GM19395 (cell line): ENCODE measurements around the gene SPAG17.

Experiments used
- ATAC-seq: cut with Tn5 transposase; IDR thresholded peaks from one replicate; pipeline ENCODE4 v1.9.1; 2021; ENCODE audit warnings: mild to moderate bottlenecking, moderate library complexity; ENCODE audit not compliant: unreplicated experiment

The SPAG17 gene

GRCh38 chr1:118081387-118081786 lies 103.6 kb downstream of the SPAG17 start:
- ATAC-seq = peak; percentile 85

- ATAC-seq = no peak
Observed at GRCh38 chr1:118077331-118078045, 107.5 kb downstream of the SPAG17 start.

- no peak for ATAC-seq
Observed at GRCh38 chr1:118075116-118075515, 109.9 kb downstream of the SPAG17 start.

GRCh38 chr1:118073648-118074435 lies 111.2 kb downstream of the SPAG17 start:
- no peak for ATAC-seq

GRCh38 chr1:118049981-118050380 lies 135.0 kb downstream of the SPAG17 start:
- ATAC-seq = no peak

GRCh38 chr1:118047650-118048224 lies 137.3 kb downstream of the SPAG17 start:
- no peak for ATAC-seq

- no peak for ATAC-seq
Observed at GRCh38 chr1:118047006-118047649, 137.9 kb downstream of the SPAG17 start.

- ATAC-seq = no peak
Observed at GRCh38 chr1:118043624-118044023, 141.4 kb downstream of the SPAG17 start.

GRCh38 chr1:118042501-118042900 lies 142.5 kb downstream of the SPAG17 start:
- ATAC-seq = no peak

- no peak for ATAC-seq
Observed at GRCh38 chr1:118039170-118039569, 145.9 kb downstream of the SPAG17 start.

GRCh38 chr1:118032883-118033282 lies 152.1 kb downstream of the SPAG17 start:
- no peak for ATAC-seq

GRCh38 chr1:118028267-118028666 lies 156.8 kb downstream of the SPAG17 start:
- ATAC-seq = no peak

GRCh38 chr1:118023199-118023598 lies 161.8 kb downstream of the SPAG17 start:
- no peak for ATAC-seq

GRCh38 chr1:118021668-118022067 lies 163.4 kb downstream of the SPAG17 start:
- ATAC-seq = no peak

- no peak for ATAC-seq
Observed at GRCh38 chr1:118018060-118018459, 167.0 kb downstream of the SPAG17 start.

GRCh38 chr1:118013938-118014337 lies 171.1 kb downstream of the SPAG17 start:
- no peak for ATAC-seq

- ATAC-seq = no peak
Observed at GRCh38 chr1:118013336-118013735, 171.7 kb downstream of the SPAG17 start.

- ATAC-seq = no peak
Observed at GRCh38 chr1:118012515-118013124, 172.4 kb downstream of the SPAG17 start.

- no peak for ATAC-seq
Observed at GRCh38 chr1:118008011-118008410, 177.0 kb downstream of the SPAG17 start.

- no peak for ATAC-seq
Observed at GRCh38 chr1:118007391-118007790, 177.6 kb downstream of the SPAG17 start.

- ATAC-seq = no peak
Observed at GRCh38 chr1:118004312-118004711, 180.7 kb downstream of the SPAG17 start.
